OCI-M2 (cell line): ENCODE measurements around the gene RPGRIP1L.

Experiments used
- DNase-seq: peaks from one replicate; lab custom pipeline; 2025; ENCODE audit not compliant: unreplicated experiment; lab: John Stamatoyannopoulos, UW

Gene RPGRIP1L

GRCh38 chr16:53664724-53665345 lies 38.8 kb downstream of the RPGRIP1L start:
- no peak for DNase-seq

DNA sequence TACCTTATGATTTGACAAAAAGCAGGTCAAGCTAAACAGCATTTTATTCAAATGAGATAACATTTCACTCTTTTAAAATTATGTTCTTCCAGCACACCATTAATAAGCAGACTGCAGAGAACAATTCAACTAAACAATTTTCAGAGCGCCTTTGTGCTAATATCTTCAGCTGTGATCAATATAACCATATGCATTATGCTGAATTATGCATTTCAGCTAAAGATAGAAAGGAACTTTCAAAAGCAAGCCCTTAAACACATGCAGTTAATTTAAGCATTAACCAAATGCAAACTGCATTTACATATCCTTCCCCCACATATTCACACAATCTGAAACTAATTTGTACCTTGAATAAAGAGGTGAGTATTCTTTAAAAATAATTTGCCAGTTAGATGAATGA lies 41.6 kb downstream of the RPGRIP1L start:
- no peak for DNase-seq

DNA sequence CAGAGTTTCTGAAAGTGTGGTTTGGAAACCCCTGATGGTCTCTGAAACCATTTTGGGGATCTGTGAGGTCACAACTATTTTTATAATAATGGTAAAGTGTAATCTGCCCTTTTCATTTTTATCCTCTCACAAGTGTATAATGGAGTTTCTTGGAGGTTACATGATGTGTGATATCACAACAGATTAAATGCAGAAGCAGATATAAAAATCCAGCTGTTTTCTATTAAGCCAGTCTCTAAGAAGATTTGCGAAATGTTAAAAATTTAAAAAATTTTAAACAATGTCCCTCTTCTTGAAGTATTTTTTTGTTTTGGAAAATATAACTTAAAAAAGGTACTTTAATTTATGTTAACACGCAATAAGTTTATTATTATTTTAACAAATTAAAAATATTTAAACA lies 48.7 kb downstream of the RPGRIP1L start:
- DNase-seq = no peak

DNA sequence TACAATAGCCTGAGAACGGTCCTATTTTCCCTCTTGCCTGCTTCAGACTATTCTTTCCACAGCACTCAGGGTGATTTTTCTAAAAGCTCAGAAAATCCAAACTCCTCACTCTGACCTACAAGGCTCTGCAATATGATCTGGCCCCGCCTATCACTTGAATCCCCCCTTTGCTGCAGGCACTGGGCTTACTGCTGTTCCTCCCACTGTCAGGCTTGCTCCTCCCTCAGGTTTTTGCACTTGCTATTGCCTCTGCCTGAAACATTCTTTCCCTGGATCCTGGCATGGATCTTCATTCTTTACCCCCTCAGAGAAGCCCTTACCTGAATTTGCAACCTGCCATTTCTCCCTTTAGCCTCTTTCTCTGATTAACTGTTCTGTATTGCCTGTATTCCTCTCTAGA lies 52.3 kb downstream of the RPGRIP1L start:
- DNase-seq = no peak

GRCh38 chr16:53646506-53646905 lies 57.2 kb downstream of the RPGRIP1L start:
- no peak for DNase-seq

DNA sequence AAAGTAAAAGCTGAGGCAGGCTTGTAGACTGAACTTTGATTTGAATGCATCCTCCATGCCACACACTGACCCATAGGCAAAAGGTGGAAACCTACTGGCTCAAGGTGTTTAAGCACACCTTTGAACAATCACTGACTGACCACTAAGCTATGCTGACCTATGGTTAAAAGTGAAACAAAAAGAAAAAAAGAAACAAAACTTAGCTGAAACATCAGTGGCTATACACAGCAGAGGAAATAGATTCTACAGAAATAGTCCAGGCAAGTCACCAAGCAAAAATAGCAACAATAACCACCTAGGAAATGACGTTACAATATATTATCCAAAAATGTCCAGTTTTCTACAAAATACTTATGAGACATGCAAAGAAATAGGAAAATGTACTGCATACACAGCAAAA lies 60.2 kb downstream of the RPGRIP1L start:
- no peak for DNase-seq

DNA sequence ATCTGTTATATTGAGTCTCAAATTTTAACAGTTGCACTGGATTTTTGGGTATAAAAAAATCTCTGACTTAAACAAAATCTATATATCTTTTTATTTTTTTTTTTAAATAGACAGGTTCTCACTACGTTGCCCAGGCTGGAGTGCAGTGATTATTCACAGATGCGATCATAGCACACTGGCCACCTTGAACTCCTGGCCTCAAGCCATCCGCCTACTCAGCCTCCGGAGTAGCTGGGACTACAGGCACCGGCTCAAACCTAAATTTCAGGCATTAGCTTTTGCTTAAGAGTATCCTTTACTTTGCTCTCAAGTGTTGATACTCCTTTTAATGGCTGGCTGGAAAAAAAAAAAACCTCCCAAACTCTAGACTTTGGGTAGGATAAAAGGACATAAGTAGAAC lies 61.6 kb downstream of the RPGRIP1L start:
- no peak for DNase-seq

- DNase-seq = no peak
Observed at GRCh38 chr16:53636978-53637377, 66.7 kb downstream of the RPGRIP1L start.

DNA sequence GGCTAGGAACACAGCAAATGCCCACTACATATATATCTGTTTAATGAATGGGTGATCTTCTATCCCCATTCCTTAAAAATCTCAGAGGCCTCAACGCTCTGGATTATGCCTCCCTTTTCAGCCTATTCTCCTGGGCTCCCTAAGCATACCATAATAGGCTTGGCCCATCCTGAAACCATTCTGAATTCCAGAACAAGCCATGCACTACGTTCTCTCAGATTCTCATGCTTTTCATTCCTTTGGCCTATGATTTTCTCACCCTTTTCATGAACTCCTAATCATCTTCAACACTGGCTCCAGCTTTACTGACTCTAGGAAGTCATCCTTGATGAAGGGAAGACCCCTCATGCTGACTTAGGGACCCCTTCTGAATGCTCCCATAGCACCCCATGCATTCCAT lies 71.1 kb downstream of the RPGRIP1L start:
- DNase-seq = no peak

GRCh38 chr16:53631236-53632025 lies 72.2 kb downstream of the RPGRIP1L start:
- DNase-seq = no peak

GRCh38 chr16:53629607-53630312 lies 73.9 kb downstream of the RPGRIP1L start:
- DNase-seq = no peak

DNA sequence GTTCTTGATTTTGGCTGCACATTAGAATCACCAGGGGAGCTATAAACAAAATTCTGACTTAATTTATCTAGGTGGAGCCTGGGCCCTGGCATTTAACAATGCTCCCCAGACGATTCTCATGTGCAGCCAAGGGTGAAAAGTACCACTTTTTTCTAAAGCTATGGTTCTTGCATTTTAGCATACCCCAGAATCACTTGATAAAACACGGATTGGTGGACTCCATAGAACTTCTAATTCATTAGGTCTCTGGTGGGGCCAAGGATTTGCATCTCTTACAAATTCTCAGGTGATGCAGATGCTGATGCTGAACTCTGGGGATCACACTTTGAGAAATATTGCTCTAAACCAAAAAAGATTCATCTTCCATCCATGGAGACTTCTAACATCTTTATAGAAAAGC lies 74.5 kb downstream of the RPGRIP1L start:
- DNase-seq = no peak

DNA sequence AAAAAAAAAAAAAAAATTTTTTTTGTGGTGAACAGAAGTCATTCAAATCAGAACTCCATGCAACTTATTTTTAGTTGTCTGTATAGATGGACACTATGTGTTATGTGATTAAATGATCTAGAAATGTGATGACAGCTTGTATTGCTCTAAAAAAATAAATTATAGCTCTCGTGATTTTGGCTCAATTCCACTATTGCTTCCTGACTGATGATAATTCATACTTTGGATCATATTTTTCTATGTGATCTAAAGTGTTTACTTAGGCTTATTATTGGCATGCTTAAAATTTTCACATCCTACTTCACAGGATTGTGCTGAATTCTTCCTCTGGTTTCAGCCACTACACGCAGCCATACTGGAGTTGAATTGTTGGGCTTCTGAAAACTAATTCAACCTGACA lies 76.8 kb downstream of the RPGRIP1L start:
- DNase-seq = no peak

GRCh38 chr16:53626161-53626560 lies 77.5 kb downstream of the RPGRIP1L start:
- no peak for DNase-seq

DNA sequence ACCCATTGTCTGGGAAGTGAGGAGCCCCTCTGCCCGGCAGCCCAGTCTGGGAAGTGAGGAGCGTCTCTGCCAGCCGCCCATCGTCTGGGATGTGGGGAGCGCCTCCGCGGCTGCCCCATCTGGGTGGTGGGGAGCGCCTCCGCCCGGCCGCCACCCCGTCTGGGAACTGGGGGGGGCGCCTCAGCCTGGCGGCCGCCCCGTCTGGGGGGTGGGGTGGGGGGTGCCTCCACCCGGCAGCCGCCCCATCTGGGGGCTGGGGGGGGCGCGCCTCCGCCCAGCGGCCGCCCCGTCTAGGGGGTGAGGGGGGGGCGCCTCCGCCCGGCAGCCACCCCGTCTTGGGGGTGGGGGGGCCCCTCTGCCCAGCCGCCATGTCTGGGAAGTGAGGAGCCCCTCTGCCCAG lies 78.4 kb downstream of the RPGRIP1L start:
- no peak for DNase-seq

DNA sequence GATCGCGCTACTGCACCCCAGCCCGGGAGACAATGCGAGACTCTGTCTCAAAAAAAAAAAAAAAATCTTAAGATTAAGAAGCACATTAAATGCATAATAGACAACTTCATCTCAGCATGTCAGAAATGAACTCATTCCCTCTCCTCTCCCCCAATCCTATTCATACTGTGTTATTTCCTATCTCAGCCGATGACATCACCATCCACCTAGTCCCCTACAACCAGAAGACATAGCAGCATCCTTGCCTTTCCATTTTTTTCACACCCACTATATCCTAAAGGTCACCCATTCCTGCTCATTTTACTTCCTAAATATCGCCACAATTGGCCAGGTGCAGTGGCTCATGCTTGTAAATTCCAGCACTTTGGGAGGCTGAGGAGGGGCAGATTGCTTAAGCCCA lies 81.3 kb downstream of the RPGRIP1L start:
- no peak for DNase-seq

GRCh38 chr16:53620476-53620875 lies 83.2 kb downstream of the RPGRIP1L start:
- DNase-seq = no peak

DNA sequence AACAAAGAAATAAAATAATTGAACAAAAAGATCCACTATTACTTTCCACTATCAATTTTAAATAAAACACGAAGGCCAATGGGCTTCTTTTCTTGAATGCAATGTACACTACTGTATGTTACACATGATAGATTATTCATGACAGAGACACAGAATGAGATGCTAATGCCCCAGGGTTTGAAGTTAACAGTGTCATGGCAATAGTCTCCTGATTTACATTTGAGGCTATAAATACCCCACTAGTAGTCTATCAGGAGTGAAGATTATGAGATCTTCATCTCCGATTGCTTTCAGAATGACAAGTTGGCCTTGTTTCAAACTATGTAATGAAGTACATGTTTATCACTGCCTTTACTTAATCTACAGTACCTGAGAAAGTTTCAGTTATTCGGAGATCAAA lies 84.4 kb downstream of the RPGRIP1L start:
- no peak for DNase-seq

GRCh38 chr16:53614346-53614745 lies 89.3 kb downstream of the RPGRIP1L start:
- DNase-seq = no peak

DNA sequence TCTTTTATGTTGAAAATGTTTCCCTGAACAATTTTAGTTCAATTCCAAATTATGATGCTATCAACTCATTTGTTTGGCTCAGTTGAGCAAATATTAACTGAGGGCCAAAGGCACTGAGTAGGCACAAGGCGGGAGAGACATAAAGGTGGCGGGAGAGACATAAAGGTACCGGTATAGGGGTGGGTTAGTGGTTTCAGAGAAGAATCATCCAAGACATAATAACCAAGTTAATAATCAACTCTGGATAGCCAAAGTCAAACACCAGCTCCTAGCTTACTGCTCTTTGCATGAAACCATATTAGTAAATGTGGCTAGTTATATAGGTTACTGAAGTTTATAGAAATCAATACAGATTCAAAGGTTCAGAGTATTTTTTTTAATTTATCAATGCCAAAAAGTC lies 91.7 kb downstream of the RPGRIP1L start:
- no peak for DNase-seq

DNA sequence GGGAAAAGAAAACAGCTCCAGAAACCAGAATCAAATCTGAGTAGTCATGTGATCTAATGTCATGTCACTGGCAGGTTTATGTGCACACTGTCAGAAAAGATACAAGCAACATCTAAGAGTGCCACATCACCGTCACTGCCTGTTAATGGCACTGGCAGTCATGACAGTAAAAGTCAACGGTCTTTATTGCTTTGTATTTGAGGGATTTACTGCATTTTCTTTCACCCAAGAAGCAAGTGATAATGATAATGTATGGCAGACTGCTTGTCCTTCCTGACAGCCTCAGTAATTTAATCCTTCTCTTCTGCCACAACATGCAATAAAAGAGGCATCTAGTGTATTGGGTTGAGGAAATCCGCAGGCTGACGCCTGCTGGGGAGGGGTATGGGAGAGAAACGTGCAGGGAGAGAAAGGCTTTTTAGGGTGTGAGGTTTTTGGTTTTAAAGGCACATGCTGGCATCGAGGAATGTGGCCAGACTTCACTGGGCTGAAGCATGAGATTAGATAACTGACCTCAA lies 92.4 kb downstream of the RPGRIP1L start:
- no peak for DNase-seq

DNA sequence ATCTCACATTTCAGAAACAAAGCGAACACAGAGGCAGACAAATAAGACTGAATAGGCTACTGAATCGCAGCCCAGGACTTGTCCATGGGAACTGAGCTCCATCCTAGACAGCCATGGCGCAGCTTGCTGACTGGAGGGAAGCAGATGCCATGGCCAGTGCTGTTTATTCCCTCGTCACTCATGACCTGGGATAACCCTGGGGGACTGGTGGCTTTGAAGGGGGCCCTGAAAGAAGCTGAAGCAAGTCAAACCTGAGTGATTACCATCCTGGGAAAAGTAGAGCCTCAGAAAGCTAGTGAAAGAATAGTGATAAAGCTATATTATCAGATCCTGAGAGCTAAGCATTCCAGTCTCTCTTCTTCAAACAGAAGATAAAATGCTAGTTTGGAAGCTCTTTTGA lies 94.1 kb downstream of the RPGRIP1L start:
- no peak for DNase-seq
